SHP77 (cell line): ENCODE measurements around the gene RSRC1.
A peak's percentile ranks its signal among the peaks of the same experiment; 100 is the strongest.
"Not testable (repeated sequence)": the region's sequence is repeated elsewhere in the genome, so short reads cannot be mapped to it uniquely, and the experiment has no call there.

Experiments
- DNase-seq, 2 experiments: peaks; one replicate each; lab custom pipeline; 2025; lab: John Stamatoyannopoulos, UW

RSRC1 gene

GRCh38 chr3:158109804-158110657 is at the start of gene RSRC1:
TSS of gene RSRC1 (plus strand) at chr3:158110089. CDS start at chr3:158122105, 12,016 bp downstream.
- peak; percentile 83 to 88 for DNase-seq

- not testable (repeated sequence) for DNase-seq
Observed at GRCh38 chr3:158065574-158065973, 44.3 kb upstream of the RSRC1 start.

- DNase-seq: no peak
Observed at GRCh38 chr3:158072790-158073189, 37.1 kb upstream of the RSRC1 start.

- no peak for DNase-seq
Observed at GRCh38 chr3:158074591-158074990, 35.3 kb upstream of the RSRC1 start.

- DNase-seq: no peak
Observed at GRCh38 chr3:158079599-158079998, 30.3 kb upstream of the RSRC1 start.

GRCh38 chr3:158084651-158085050 is 25.2 kb upstream of the RSRC1 start:
- DNase-seq: no peak

- DNase-seq: no peak
Observed at GRCh38 chr3:158085358-158085757, 24.5 kb upstream of the RSRC1 start.

GRCh38 chr3:158085931-158086330 is 24.0 kb upstream of the RSRC1 start:
- no peak for DNase-seq

GRCh38 chr3:158086361-158086760 is 23.5 kb upstream of the RSRC1 start:
- no peak for DNase-seq

- no peak for DNase-seq
Observed at GRCh38 chr3:158086776-158087175, 23.1 kb upstream of the RSRC1 start.

- DNase-seq: no peak
Observed at GRCh38 chr3:158091531-158091930, 18.4 kb upstream of the RSRC1 start.

- no peak for DNase-seq
Observed at GRCh38 chr3:158093526-158093925, 16.4 kb upstream of the RSRC1 start.

- no peak for DNase-seq
Observed at GRCh38 chr3:158094235-158095110, 15.4 kb upstream of the RSRC1 start.

- no peak for DNase-seq
Observed at GRCh38 chr3:158095111-158095813, 14.6 kb upstream of the RSRC1 start.

GRCh38 chr3:158095814-158096704 is 13.8 kb upstream of the RSRC1 start:
- no peak for DNase-seq

GRCh38 chr3:158097081-158097592 is 12.8 kb upstream of the RSRC1 start:
- DNase-seq: no peak

- peak; percentile 78 to 91 for DNase-seq
Observed at GRCh38 chr3:158097593-158098308, 12.1 kb upstream of the RSRC1 start.

- DNase-seq: no peak
Observed at GRCh38 chr3:158098309-158098639, 11.6 kb upstream of the RSRC1 start.

GRCh38 chr3:158098834-158099424 is 11.0 kb upstream of the RSRC1 start:
- no peak for DNase-seq

- no peak for DNase-seq
Observed at GRCh38 chr3:158100681-158101080, 9.2 kb upstream of the RSRC1 start.
